ENCODE data around the gene TESMIN.

- TF ChIP-seq EP300 (IDR thresholded peaks at IDR 0.05) (no peak), POLR2A (IDR thresholded peaks at IDR 0.05) (no peak), POLR2AphosphoS5 (IDR thresholded peaks at IDR 0.05) (no peak)
- TF ChIP-seq, protein P1, sequence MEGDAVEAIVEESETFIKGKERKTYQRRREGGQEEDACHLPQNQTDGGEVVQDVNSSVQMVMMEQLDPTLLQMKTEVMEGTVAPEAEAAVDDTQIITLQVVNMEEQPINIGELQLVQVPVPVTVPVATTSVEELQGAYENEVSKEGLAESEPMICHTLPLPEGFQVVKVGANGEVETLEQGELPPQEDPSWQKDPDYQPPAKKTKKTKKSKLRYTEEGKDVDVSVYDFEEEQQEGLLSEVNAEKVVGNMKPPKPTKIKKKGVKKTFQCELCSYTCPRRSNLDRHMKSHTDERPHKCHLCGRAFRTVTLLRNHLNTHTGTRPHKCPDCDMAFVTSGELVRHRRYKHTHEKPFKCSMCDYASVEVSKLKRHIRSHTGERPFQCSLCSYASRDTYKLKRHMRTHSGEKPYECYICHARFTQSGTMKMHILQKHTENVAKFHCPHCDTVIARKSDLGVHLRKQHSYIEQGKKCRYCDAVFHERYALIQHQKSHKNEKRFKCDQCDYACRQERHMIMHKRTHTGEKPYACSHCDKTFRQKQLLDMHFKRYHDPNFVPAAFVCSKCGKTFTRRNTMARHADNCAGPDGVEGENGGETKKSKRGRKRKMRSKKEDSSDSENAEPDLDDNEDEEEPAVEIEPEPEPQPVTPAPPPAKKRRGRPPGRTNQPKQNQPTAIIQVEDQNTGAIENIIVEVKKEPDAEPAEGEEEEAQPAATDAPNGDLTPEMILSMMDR (IDR thresholded peaks at IDR 0.05) = no peak
Observed at GRCh38 chr11:68661697-68662603, 89.4 kb downstream of the TESMIN start.
